ENCODE results near the gene PHACTR1.

PHACTR1 gene

DNA sequence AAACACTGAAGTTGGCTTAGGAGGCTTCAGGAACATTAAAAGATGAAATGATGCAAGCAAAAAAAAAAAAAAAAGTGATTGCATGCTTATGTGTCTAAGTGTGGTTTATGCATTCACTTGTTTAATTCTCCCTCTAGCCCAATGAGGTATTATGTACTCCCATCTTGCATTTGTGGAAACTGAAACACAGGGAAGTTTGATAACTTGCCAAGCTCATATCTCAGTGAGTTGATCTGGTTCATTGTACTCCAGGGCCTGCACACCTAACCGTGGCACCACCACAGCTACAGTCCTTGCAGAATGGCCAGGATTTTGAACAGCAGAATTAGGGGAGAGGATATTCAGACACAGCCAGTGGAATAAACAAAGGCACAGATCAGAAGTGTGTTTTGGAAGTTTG, 360.6 kb downstream of the PHACTR1 start:
- DNase-seq = no peak

- DNase-seq = no peak
These were observed 362.6 kb downstream of the PHACTR1 start for GRCh38 chr6:13079096-13079723.

DNA sequence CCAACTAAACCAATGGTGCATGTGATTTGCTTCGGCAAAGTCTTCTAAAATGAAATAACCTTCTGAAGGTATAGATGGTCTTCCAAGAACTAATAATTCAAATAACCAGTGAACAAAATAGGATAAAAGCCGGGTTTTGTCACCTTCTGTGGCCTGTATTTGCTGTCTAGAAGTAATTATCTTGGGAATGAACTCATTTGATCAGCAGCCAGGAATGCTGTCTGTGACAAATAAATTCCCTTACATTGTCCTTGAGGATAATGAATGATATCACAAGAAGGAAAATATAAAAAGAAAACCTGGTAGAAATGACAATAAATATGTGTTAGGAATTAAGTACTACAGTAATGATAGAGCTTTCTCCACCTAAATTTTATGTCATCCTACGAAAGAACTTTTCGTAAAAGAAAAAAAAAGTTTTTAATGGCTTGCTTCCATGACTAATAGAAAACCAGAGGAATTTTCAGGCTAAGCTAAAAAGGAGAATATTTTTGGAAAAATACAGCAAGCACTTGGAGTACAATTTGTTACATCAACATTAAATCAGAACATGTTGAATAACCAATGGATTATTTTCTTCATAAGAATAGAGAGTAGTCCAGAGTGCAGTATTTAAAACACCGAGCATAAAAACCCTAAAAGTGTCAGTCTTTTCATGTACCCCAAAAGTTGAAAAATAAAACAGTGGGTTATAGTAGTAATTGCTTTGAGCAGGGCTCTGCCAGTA, 364.1 kb downstream of the PHACTR1 start:
- no peak for DNase-seq

DNA sequence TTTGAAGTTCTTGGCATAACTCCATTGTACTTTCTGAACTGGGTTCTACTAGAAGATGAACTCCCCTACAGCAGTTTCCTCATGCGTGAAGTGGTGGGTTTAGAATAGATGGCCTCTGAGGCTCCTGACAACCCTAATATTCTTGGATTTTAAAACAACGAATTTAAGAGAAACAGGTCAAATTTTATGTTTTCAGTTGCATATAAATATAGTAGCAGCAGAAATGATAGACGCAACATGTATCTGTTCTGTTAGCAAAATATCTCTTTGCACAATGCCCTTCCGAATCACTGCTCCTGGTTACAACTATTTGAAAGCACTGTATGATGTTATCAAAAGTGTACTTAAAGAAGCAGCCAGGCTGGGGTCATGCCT, 364.6 kb downstream of the PHACTR1 start:
- no peak for DNase-seq

DNA sequence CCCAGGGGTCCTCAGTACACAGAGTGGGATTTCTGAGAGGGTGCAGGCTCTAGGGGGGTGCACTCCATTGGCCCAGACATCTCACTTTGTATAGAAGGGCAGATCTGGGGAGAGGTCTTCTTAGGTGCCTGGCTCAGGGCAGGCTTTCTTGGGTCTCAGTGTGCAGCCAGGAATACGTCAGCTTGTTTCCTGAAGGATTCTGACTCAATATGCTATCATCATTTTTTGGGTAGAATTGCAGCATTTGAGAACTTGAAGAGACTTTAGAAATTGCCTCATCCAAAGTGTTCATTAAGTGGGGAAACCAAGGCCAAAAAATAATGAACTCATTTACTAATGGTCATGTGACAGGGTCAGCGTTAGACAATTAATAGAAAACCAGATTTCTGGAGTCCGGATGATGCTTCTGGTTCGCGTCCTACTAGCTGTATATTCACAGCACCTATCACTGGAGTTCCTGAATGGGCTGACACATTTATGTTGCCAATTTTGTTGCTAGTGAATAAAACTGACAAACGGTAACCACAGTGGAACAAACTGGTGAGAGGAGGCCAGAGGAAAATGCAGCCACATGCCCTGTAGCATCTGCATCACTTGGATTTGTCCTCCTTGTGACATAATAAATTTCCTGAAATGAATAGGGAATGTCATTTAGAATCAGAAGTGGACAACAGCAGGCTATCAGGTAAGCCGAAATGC, 372.9 kb downstream of the PHACTR1 start:
- DNase-seq = no peak

GRCh38 chr6:13091192-13091591, 374.6 kb downstream of the PHACTR1 start:
- DNase-seq = no peak

DNA sequence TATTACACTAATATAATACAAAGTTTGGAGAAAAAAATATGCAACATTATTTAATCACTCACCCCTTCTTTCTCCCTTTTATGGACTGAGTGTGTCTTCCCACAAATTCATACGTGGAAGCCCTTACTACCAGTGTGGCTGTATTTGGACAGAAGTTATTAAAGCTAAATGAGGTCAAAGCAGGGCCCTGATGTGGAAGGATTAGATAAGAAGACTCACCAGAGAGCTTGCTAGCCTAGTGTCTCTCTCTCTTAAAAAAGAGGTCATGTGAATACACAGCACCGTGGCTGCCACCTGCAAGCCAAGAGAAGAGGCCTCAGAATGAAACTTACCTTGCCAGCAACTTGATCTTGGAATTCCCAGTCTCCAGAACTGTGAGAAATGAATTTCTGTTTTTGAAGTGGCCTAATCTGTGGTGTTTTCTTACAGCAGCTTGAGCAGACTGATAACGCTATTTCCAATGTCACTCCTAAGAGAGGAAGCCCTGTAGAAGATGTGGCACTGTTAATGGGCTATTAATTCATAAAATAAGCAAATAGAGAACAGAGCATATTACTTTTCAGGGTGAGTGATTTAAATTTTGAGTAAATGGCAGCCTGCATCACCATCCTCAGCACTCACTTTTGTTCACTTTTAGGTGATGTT, 378.3 kb downstream of the PHACTR1 start:
- no peak for DNase-seq

DNA sequence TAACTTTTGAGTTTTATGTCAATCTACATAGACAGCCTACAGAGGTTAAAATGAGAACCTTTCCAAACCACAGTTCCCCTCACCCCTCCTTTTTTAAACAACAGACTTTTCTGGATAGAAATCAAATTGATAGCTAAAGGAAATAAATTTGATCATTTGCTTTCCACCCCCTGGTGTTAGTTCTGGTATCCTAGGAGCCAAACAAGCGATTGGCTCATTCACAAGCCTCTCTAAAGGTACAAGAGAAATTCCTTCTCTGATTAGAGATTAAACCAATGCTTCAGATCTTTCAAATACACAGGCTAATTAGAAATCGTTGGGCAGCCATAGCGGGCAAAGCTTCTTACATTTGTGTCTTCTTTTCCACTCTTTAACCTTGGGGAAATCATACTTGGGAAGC, 379.5 kb downstream of the PHACTR1 start:
- DNase-seq = no peak

DNA sequence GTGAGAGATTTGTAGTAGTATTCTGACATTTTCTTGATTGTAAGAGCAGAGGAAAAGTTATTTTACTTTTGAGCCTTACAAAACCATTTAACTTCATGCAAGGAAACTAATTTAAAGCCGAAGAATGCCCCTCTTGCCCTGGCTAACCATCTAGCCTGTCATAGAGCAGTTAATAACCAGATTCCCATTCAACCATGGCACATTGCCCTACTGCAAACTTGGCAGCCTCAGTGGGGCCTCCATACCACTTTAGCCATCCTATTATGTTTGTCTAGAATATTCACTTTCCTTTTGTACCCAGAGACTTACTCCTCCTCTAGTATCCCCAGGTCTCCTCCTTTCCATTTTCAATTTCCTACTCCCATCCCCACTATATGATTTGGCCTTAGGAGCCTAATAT, 380.9 kb downstream of the PHACTR1 start:
- no peak for DNase-seq

DNA sequence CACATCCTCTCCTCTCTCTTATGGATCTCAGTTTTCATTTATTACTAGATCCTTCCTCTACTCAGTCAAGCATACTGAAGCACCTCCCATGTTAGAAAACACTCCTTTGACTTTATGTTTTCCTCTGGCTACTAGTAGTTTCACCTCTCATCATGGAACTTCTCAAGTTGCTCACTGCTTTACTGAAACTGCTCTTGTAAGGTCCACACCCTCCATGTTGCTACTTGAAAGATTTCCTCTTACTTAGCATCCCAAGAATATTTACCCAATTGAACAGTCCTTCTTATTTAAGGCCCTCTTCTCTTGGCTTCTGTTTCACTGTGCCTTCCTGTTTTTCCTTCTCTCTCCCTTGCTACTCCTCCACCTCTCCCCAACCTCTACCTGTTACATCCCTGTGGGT, 381.4 kb downstream of the PHACTR1 start:
- DNase-seq = no peak

- no peak for DNase-seq
These were observed 382.4 kb downstream of the PHACTR1 start for GRCh38 chr6:13098793-13099570.

DNA sequence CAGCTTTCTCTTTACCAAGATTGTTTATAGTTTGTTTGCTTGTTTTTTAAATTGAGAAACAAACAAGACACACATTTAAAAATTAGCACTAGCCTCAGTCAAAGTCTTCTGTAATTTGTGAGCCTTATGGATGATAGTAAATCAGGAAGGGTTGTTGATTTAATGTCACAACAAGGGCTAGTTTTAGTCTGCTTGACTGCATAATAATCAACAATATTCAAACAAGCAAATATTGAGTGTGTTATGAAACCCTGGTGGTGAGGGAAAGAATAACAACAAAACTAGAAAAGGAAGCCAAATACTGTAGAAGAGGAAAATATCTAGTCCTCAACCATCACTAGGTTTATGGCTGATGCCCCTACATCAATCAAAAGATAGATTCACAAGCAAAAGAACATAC, 383.2 kb downstream of the PHACTR1 start:
- no peak for DNase-seq

- DNase-seq = peak; percentile 8
These were observed 384.8 kb downstream of the PHACTR1 start for GRCh38 chr6:13101409-13101808.

- no peak for DNase-seq
These were observed 385.4 kb downstream of the PHACTR1 start for GRCh38 chr6:13101985-13102384.

GRCh38 chr6:13103169-13103568, 386.6 kb downstream of the PHACTR1 start:
- DNase-seq = no peak

DNA sequence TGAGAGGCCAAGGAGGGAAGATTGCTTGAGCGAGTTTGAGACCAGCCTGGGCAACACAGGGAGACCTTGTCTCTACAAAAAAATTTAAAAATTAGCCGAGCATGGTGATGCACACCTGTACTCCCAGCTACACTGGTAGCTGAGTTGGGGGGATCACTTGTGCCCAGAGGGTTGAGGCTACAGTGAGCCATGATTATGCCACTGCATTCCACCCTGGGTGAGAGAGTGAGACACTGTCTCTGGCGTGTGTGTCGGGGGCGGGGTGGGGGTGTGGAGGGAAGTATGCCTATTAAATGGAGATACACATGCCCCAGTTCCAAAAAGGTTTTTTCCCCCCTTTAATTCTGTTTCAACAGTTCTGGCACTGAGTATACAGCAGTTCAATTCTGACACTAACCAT, 388.6 kb downstream of the PHACTR1 start:
- no peak for DNase-seq

- DNase-seq = no peak
These were observed 396.4 kb downstream of the PHACTR1 start for GRCh38 chr6:13112921-13113320.

GRCh38 chr6:13113376-13113775, 396.8 kb downstream of the PHACTR1 start:
- DNase-seq = no peak

DNA sequence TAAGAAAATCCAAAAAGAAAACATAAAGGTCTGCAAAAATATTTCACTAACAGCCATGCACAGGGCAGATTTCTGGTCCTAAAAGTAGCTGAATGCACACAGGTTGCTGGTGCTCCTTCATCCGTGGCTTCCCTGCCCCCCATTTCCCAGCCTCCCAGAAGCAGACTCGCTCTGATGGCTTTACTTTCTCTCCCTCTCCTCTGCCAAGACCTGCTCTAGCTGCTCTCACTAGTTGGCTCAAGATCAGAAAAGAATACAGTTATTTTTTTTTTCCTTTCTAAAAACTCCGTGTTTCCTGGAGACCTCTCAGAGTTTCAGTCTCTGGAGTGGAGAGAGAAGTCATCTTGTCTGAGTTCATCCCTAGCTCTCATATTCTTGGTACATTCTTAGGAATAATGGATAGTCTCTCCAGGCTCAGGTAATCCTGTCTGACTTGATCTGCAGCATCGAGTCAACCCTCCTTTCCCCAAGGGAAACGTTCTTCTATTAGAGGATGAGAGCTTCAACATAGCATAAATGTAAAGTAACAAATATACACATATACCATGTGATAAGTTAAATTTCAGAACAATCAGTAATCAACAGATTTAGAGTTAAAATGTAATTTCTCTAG, 397.5 kb downstream of the PHACTR1 start:
- no peak for DNase-seq

DNA sequence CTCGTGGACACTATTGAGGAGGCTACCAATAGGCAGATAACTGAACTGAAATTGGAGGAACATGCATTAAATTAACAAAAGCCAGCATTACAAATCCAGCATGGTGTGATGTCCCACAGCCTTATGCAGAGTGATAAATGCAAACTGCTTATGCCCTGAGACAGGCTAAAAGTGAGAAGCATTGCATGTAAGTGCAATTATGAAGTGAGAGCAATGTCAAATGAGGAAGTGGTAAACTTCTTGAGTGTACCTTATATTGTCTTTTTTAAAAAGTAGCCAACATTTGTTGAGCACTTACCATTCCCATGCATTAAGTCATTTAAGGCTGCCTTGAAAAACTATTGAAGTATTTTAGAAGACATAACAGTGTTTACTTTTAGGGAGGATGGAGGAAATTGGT, 399.6 kb downstream of the PHACTR1 start:
- DNase-seq = no peak

DNA sequence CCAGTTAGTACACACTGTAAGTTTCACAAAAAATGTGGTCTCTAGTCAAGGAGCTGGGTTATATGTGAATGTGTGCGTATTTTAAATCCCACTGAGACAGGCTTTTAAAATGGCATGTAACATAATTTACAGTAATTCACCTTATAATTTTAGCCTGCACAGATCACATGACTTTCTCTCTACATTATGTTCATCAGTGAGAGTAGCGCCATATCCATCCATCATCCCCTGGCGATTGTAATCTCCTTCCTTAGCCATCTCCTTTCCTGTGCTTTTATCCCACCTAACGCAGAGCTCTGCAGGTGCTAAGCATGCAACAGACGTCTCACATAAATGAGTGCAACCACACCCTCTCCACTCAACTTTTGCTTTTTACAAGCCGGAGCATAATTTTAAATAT, 401.0 kb downstream of the PHACTR1 start:
- DNase-seq = no peak

GRCh38 chr6:13119549-13119948, 403.0 kb downstream of the PHACTR1 start:
- no peak for DNase-seq
